WTC11 (cell line): Measurements from ENCODE around the gene DCAF6.

ENCODE experiments used
- CBFB ChIP-seq: sonication (generic); formaldehyde crosslinking; IDR thresholded peaks from 2 replicates; pipeline ENCODE4 v1.8.1; 2022; ENCODE audit warnings: mild to moderate bottlenecking, low read depth, missing genetic modification reagents
- CTCF ChIP-seq: fragments of 200-600 bp; IDR thresholded peaks from 2 replicates; pipeline ENCODE4 v1.8.0; 2022; ENCODE audit warnings: antibody characterized with exemption
- ELF4 ChIP-seq: sonication (generic); formaldehyde crosslinking; IDR thresholded peaks from 2 replicates; pipeline ENCODE4 v1.8.1; 2022; ENCODE audit warnings: low read depth, mild to moderate bottlenecking, moderate library complexity, missing genetic modification reagents
- FOXP1 ChIP-seq: sonication (generic); formaldehyde crosslinking; IDR thresholded peaks from 2 replicates; pipeline ENCODE4 v1.8.0; 2022; ENCODE audit warnings: missing genetic modification reagents, mild to moderate bottlenecking, moderate library complexity, borderline replicate concordance
- MAX ChIP-seq: sonication (generic); formaldehyde crosslinking; IDR thresholded peaks from 2 replicates; pipeline ENCODE4 v1.8.0; 2022; ENCODE audit warnings: mild to moderate bottlenecking, missing genetic modification reagents
- NFYB ChIP-seq: sonication (generic); formaldehyde crosslinking; conservative IDR thresholded peaks from 2 replicates; pipeline ENCODE4 v1.8.0; 2022; ENCODE audit warnings: low read depth, missing genetic modification reagents
- ZNF281 ChIP-seq: sonication (generic); formaldehyde crosslinking; IDR thresholded peaks from 2 replicates; pipeline ENCODE4 v1.8.0; 2023; ENCODE audit warnings: mild to moderate bottlenecking, missing genetic modification reagents
- ZSCAN18 ChIP-seq: fragments of 250-450 bp; sonication (Bioruptor Pico); IDR thresholded peaks from 2 replicates; pipeline ENCODE4 v2.1.2; 2022; ENCODE audit warnings: mild to moderate bottlenecking, moderate library complexity

GRCh38 chr1:168032029-168032428 lies 95.5 kb downstream of the DCAF6 start:
- TF ChIP-seq MAX = no peak
- TF ChIP-seq FOXP1 (CRISPR knock-in tag) = no peak
- TF ChIP-seq CBFB (CRISPR knock-in tag) = no peak
- TF ChIP-seq NFYB (CRISPR knock-in tag) = no peak
- TF ChIP-seq CTCF = no peak
- TF ChIP-seq ELF4 (CRISPR knock-in tag) = no peak
- no peak for TF ChIP-seq ZSCAN18
- TF ChIP-seq ZNF281 (CRISPR knock-in tag) = no peak
